Panc1 (cell line): ENCODE data around the gene GABRG3.

ENCODE experiments used
- CTCF ChIP-seq: fragments of 450-650 bp; IDR thresholded peaks from 2 replicates; pipeline ENCODE4 v1.5.1; 2017; ENCODE audit warnings: mild to moderate bottlenecking
- POLR2AphosphoS5 ChIP-seq: IDR thresholded peaks from 2 replicates; pipeline ENCODE4 v1.6.1; 2012; ENCODE audit warnings: mild to moderate bottlenecking, low read depth, low read length, moderate library complexity
- TCF7L2 ChIP-seq: IDR thresholded peaks from 2 replicates; pipeline ENCODE4 v1.6.1; 2011; ENCODE audit warnings: mild to moderate bottlenecking, low read depth, low read length, inconsistent platforms

- TF ChIP-seq POLR2AphosphoS5 (no peak), CTCF (no peak), TCF7L2 (no peak)
Measured at GRCh38 chr15:27167738-27168137, 196.8 kb downstream of the GABRG3 start.
